K562 (cell line): Measurements from ENCODE around the gene FRK. TPM values are rescaled to one million over a fixed set of nuclear protein-coding genes. Genes with fewer than 3 reads are reported as not detected.

Experiments used
- ATAC-seq: fragments of 200-7000 bp; cut with Tn5 transposase; 3 replicates; pipeline ENCODE4 v1.9.1; 2020; ENCODE audit warnings: moderate library complexity
- BruUV-seq: library from RNA; stranded (reverse); fragments of 400-500 nt; replicated peaks from 2 replicates; lab custom pipeline; 2021; lab: Mats Ljungman, UMichigan
- CTCF ChIA-PET: fragments of 300-600 bp; formaldehyde crosslinking; extraction: SDS; loops from one replicate; lab custom pipeline; 2021; ENCODE audit warnings: low intra/inter-chr PET ratio; lab: Yijun Ruan, JAX
- POLR2A ChIA-PET: fragments of 300-600, 350-650 bp; sonication (Branson Sonifier 250); formaldehyde crosslinking; extraction: SDS; loops from one replicate; lab custom pipeline; 2021; ENCODE audit warnings: antibody characterized with exemption, inconsistent platforms; lab: Yijun Ruan, JAX
- DNase-seq, 4 experiments: peaks; one replicate each; pipeline versions ENCODE4 v3.0.0 to v3.0.0-alpha.2; 2011 to 2018; ENCODE audit warnings: low spot score in 3 of 4, mixed read lengths in 3 of 4; ENCODE audit errors: extremely low read depth in 1 of 4
- FAIRE-seq: peaks from 2 replicates; lab custom pipeline; 2011; peaks lifted over from hg19 to GRCh38; lab: Jason Lieb, UNC
- H2AFZ ChIP-seq: 2 replicates; pipeline ENCODE4 v1.6.0; 2011; ENCODE audit warnings: low read depth, low read length, control low read depth, inconsistent platforms
- H3K27ac ChIP-seq: fragments of 200-600 bp; 3 replicates; pipeline ENCODE4 v1.8.0; 2011; ENCODE audit warnings: low read depth, mild to moderate bottlenecking, control low read depth, inconsistent platforms, low read length, moderate library complexity, mixed read lengths; ENCODE audit errors: extremely low read depth
- H3K27me3 ChIP-seq, 2 experiments: fragments of 300-600 bp in 1 of 2; 2 replicates in 1 of 2; 3 replicates in 1 of 2; pipeline versions ENCODE4 v1.6.0 to v1.8.0; 2011; ENCODE audit warnings: inconsistent platforms in 2 of 2, low read length in 2 of 2, mild to moderate bottlenecking in 1 of 2, mixed read lengths in 1 of 2, moderate library complexity in 1 of 2; ENCODE audit not compliant: control insufficient read depth in 2 of 2, insufficient read depth in 2 of 2
- H3K36me3 ChIP-seq: fragments of 300-600 bp; 3 replicates; pipeline ENCODE4 v1.8.0; 2011; ENCODE audit warnings: mild to moderate bottlenecking, low read length, inconsistent platforms; ENCODE audit not compliant: control insufficient read depth, insufficient read depth
- H3K4me1 ChIP-seq, 2 experiments: fragments of 200-600 bp in 1 of 2; replicated peaks in 1 of 2; 2 replicates in 1 of 2; 3 replicates in 1 of 2; pipeline versions ENCODE4 v1.5.1 to v1.8.0; 2011; ENCODE audit warnings: inconsistent platforms in 2 of 2, low read length in 2 of 2, mild to moderate bottlenecking in 1 of 2, mixed read lengths in 1 of 2, moderate library complexity in 1 of 2; ENCODE audit not compliant: control insufficient read depth in 2 of 2, insufficient read depth in 2 of 2
- H3K4me2 ChIP-seq: 2 replicates; pipeline ENCODE4 v1.6.1; 2011; ENCODE audit warnings: low read length, control low read depth, inconsistent platforms, mixed read lengths; ENCODE audit not compliant: insufficient read depth
- H3K4me3 ChIP-seq: fragments of 200-600 bp; sonication (generic), shearing (Covaris generic); 2 replicates; pipeline ENCODE4 v1.5.1; 2016; ENCODE audit warnings: control low read depth, inconsistent platforms
- H3K79me2 ChIP-seq: fragments of 200-600 bp; 3 replicates; pipeline ENCODE4 v1.8.0; 2011; ENCODE audit warnings: low read length, inconsistent platforms; ENCODE audit not compliant: control insufficient read depth, insufficient read depth
- H3K9ac ChIP-seq, 2 experiments: 2 replicates each; pipeline versions ENCODE4 v1.6.0 to v1.6.1; 2011; ENCODE audit warnings: low read depth in 2 of 2, low read length in 2 of 2, control low read depth in 1 of 2, inconsistent platforms in 1 of 2, mild to moderate bottlenecking in 1 of 2, mixed read lengths in 1 of 2; ENCODE audit not compliant: insufficient read depth in 1 of 2
- H3K9me1 ChIP-seq: one replicate; pipeline ENCODE4 v1.6.0; 2011; ENCODE audit warnings: inconsistent platforms, mild to moderate bottlenecking, low read length, moderate library complexity; ENCODE audit not compliant: control insufficient read depth, insufficient read depth
- H3K9me3 ChIP-seq: replicated peaks from 2 replicates; pipeline ENCODE4 v1.5.1; 2011; ENCODE audit warnings: low read depth, low read length, inconsistent platforms; ENCODE audit not compliant: control insufficient read depth, insufficient read depth
- H4K20me1 ChIP-seq: replicated peaks from 2 replicates; pipeline ENCODE4 v1.6.1; 2011; ENCODE audit warnings: low read length, inconsistent platforms, mixed read lengths; ENCODE audit not compliant: control insufficient read depth, insufficient read depth
- GTF2E2 ChIP-seq: fragments of 200-800 bp; sonication (Bioruptor generic); IDR thresholded peaks from 2 replicates; pipeline ENCODE4 v1.6.1; 2016; ENCODE audit warnings: missing genetic modification characterization, missing compliant biosample characterization
- HMG20A ChIP-seq: fragments of 450-650 bp; formaldehyde crosslinking; conservative IDR thresholded peaks from 2 replicates; pipeline ENCODE4 v1.4.0; 2020; ENCODE audit warnings: mild to moderate bottlenecking, mixed read lengths
- SRSF9 ChIP-seq: fragments of 200-400 bp; formaldehyde crosslinking; IDR thresholded peaks from 2 replicates; pipeline ENCODE4 v1.6.1; 2017; ENCODE audit warnings: low read depth, low read length, borderline replicate concordance
- ZNF121 ChIP-seq: sonication (generic); formaldehyde crosslinking; conservative IDR thresholded peaks from 2 replicates; pipeline ENCODE4 v1.8.0; 2022; ENCODE audit warnings: missing genetic modification reagents
- ZNF449 ChIP-seq: fragments of 250-450 bp; sonication (Bioruptor Pico); IDR thresholded peaks from 2 replicates; pipeline ENCODE4 v1.8.0; 2022; ENCODE audit warnings: moderate library complexity, mild to moderate bottlenecking, inconsistent platforms
- in situ Hi-C: fragments of 300-500 bp; cut with MboI; formaldehyde crosslinking; loops from 4 replicates; pipeline ENCODE4 v1.15.0; 2018; ENCODE audit warnings: inconsistent platforms, mixed read lengths
- intact Hi-C: fragments of 100-400 bp; cut with micrococcal nuclease; formaldehyde crosslinking; loops from 2 replicates; pipeline ENCODE4 v1.14.2; 2022
- polyA plus RNA-seq, 8 experiments: library from polyadenylated mRNA; depleted of rRNA in 4 of 8; stranded (reverse) in 5 of 8; unstranded in 3 of 8; fragments of >200 nt; fragmentation: Nextera tagmentation in 2 of 8; fragmentation: Illumina TruSeq in 1 of 8; extraction: Ambion mirVana in 2 of 8; extraction: Trizol in 1 of 8; gene quantifications; 2 replicates each; pipeline versions ENCODE4 v1.2.1 to v1.2.3, GENCODE V29; 2011 to 2014; ENCODE audit warnings: inconsistent platforms in 1 of 8, missing spikeins in 1 of 8
- total RNA-seq, 7 experiments: library from RNA; depleted of rRNA in 6 of 7; stranded (reverse); fragments of >200 nt in 6 of 7; fragmentation: Illumina TruSeq in 2 of 7; extraction: Trizol in 2 of 7; gene quantifications; 2 replicates each; pipeline versions ENCODE4 v1.2.1 to v1.2.3, GENCODE V29; 2011 to 2021; ENCODE audit warnings: low replicate concordance in 1 of 7
- TF ChIP-seq, protein P1 (sequence below): sonication (generic); formaldehyde crosslinking; IDR thresholded peaks from 2 replicates; pipeline ENCODE4 v1.8.0; 2022; ENCODE audit warnings: mild to moderate bottlenecking, missing genetic modification reagents

Gene FRK
- total and polyA plus RNA-seq, 9 of the 15 experiments (the other 6 are each of a cell fraction or from before 2014, with no cell fraction given): 0.01 to 0.29 (median 0.09) TPM

DNA sequence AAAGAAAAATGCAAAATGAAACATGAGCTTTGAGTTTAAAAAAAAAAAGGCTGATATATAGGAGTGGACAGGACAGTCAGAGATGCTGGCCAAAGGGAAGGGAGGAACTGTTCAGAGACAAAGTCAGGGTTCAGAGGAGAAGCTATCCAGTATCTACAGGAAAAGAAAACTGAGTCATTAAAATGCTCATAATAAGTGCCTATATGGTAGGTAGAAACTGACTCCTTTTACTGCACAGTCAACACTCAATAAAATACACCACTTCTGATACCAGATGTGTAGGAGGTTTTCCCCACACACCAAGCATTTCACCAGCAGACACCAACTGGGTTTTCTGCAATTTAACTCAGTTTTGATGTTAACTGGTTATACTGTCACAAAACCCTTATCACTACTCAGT, 32.9 kb downstream of the FRK start:
- H2AFZ ChIP-seq: no peak overlapping the region
- POLR2A ChIA-PET: interaction anchor here (1.1 kb wide), 1 partner anchor 44 kb away, joined by 4 read pairs; no protein-coding TSS in a partner anchor
- H3K27me3 ChIP-seq: no peaks in the 10 kb centered on the region
- no TSS peak for BruUV-seq
- in situ Hi-C loops (no loop called here), intact Hi-C loops (no loop called here)
- no peaks in the 10 kb centered on the region for H3K36me3 ChIP-seq
- DNase-seq (no peak), FAIRE-seq (no peak), ATAC-seq (no peak)
- no peak overlapping the region for H3K27ac ChIP-seq
- no peaks in the 10 kb centered on the region for H3K9me3 ChIP-seq
- H3K4me3 ChIP-seq: no peak overlapping the region
- no peak overlapping the region for H3K9ac ChIP-seq
- CTCF ChIA-PET: no interaction called here
- no peaks in the 10 kb centered on the region for H3K4me1 ChIP-seq
- H3K9me1 ChIP-seq: no peaks in the 10 kb centered on the region
- H3K79me2 ChIP-seq: no peaks in the 10 kb centered on the region
- no peak overlapping the region for H3K4me2 ChIP-seq
- H4K20me1 ChIP-seq: no peaks in the 10 kb centered on the region
- TF ChIP-seq ZNF121 (CRISPR knock-in tag): no peak
- TF ChIP-seq GTF2E2 (tag): no peak
- TF ChIP-seq ZNF449 (CRISPR knock-in tag): no peak
- TF ChIP-seq, protein P1, sequence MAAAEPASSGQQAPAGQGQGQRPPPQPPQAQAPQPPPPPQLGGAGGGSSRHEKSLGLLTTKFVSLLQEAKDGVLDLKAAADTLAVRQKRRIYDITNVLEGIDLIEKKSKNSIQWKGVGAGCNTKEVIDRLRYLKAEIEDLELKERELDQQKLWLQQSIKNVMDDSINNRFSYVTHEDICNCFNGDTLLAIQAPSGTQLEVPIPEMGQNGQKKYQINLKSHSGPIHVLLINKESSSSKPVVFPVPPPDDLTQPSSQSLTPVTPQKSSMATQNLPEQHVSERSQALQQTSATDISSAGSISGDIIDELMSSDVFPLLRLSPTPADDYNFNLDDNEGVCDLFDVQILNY (CRISPR knock-in tag): no peak
- no peak for TF ChIP-seq HMG20A (CRISPR knock-in tag)
- no peak for TF ChIP-seq SRSF9
